HL-60 (cell line): ENCODE measurements around the gene GBA3.

Experiments
- CTCF ChIP-seq: IDR thresholded peaks from one replicate; pipeline ENCODE4 v1.5.1; 2011; ENCODE audit warnings: low read length, control low read depth, inconsistent platforms; ENCODE audit not compliant: insufficient read depth
- GABPA ChIP-seq: IDR thresholded peaks from 2 replicates; pipeline ENCODE4 v1.6.1; 2012; ENCODE audit warnings: low read depth
- POLR2AphosphoS5 ChIP-seq: IDR thresholded peaks from 2 replicates; pipeline ENCODE4 v1.6.1; 2012; ENCODE audit warnings: low read depth
- SPI1 ChIP-seq: IDR thresholded peaks from 2 replicates; pipeline ENCODE4 v1.6.1; 2012; ENCODE audit warnings: low read depth, mild to moderate bottlenecking, borderline replicate concordance
- TF ChIP-seq, protein P1 (sequence below): IDR thresholded peaks from 2 replicates; pipeline ENCODE4 v1.6.1; 2012; ENCODE audit warnings: low read depth; ENCODE audit not compliant: insufficient replicate concordance

DNA sequence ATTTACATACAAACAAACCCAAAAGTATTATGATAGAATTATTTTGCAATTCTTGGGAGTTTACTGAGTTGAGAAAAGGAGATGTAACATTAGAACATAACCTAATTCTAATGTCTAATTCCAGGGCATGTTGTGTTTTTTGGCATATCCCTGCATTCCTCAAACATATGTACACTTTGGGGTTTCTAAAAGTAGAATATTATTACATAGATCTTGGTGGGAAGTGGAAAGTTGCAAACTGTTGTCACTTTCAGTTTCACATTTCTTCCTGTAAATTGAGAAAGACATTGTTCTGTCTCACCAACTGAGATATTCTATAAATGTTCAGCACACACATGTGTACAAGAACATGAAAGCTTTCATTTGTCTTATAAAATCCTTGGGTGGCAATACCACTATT is 24.4 kb upstream of the GBA3 start:
- TF ChIP-seq, protein P1, sequence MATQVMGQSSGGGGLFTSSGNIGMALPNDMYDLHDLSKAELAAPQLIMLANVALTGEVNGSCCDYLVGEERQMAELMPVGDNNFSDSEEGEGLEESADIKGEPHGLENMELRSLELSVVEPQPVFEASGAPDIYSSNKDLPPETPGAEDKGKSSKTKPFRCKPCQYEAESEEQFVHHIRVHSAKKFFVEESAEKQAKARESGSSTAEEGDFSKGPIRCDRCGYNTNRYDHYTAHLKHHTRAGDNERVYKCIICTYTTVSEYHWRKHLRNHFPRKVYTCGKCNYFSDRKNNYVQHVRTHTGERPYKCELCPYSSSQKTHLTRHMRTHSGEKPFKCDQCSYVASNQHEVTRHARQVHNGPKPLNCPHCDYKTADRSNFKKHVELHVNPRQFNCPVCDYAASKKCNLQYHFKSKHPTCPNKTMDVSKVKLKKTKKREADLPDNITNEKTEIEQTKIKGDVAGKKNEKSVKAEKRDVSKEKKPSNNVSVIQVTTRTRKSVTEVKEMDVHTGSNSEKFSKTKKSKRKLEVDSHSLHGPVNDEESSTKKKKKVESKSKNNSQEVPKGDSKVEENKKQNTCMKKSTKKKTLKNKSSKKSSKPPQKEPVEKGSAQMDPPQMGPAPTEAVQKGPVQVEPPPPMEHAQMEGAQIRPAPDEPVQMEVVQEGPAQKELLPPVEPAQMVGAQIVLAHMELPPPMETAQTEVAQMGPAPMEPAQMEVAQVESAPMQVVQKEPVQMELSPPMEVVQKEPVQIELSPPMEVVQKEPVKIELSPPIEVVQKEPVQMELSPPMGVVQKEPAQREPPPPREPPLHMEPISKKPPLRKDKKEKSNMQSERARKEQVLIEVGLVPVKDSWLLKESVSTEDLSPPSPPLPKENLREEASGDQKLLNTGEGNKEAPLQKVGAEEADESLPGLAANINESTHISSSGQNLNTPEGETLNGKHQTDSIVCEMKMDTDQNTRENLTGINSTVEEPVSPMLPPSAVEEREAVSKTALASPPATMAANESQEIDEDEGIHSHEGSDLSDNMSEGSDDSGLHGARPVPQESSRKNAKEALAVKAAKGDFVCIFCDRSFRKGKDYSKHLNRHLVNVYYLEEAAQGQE: no peak
- no peak for TF ChIP-seq CTCF
- TF ChIP-seq GABPA: no peak
- no peak for TF ChIP-seq POLR2AphosphoS5
- TF ChIP-seq SPI1: no peak
